Measurements from ENCODE around the gene MORN2.
A peak's percentile ranks its signal among the peaks of the same experiment; 100 is the strongest.
"Not testable (repeated sequence)": the region's sequence is repeated elsewhere in the genome, so short reads cannot be mapped to it uniquely, and the experiment has no call there.

MORN2 gene

DNA sequence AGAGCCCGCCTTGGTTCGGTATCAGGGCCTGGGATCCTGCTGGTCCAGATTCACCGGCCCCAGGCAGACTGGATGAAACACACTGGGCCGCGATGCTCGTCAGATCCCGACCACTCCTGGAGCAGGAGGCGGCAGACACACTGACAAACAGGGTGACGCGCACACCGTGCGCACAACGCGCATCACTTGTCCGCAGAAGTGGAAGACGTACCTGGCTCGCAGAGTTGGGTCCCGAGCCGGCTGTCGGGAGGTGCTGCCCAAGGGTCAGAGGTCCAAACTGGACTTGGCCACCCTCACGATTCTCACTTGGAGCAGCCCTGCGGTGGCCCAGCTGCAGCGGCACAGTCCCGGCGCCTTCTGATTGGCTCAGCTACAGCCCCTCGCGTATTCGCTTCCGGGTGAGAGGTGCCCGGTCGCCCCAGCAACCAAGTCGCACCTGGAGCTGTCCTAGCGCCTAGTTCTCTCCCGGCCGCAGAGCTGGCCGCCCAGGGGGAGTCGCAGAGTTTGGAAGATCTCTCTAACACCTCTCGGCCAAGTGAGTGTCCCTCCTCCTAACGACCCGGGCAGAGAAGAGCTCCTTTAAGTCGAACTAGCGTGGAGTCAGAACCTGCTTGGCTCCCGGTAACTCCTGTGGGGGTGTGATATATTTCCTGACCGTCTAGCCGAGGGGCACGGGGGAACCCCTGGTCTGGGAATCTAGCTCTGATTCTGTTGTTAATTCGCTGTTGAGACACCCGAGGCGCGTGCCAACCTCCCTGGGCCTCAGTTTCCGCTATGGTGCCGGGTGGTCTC is at the start of gene MORN2, which contains the start of gene DHX57:
MORN2 (plus strand) TSS at position 401 of the 792 bp plus-strand sequence.
DHX57 (minus strand) TSS at position 359 of the 792 bp plus-strand sequence. CDS start 7,529 bp downstream, outside the sequence.
- DNase-seq: peak; percentile 52 to 80

DNA sequence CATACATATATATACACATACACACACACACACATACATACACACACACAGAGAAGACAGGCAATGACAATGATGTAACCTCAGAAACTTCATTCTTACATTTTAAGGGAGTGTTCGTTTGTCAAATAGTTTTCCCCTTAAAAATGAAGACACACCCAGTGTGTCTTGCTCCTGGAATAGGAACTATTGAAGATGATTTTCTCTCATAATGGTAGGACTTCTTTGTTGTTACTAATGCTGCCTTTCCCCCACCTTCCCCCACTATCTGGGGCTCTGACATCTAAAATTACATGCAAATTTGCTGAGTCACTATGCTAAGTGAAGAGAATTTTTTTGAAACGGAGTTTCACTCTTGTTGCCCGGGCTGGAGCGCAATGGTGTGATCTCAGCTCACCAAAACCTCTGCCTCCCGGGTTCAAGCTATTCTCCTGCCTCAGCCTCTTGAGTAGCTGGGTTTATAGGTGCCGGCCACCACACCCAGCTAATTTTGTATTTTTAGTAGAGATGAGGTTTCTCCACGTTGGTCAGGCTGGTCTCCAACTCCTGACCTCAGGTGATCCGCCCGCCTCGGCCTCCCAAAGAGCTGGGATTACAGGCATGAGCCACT is 48.1 kb upstream of the MORN2 start:
- DNase-seq: not testable (repeated sequence)

DNA sequence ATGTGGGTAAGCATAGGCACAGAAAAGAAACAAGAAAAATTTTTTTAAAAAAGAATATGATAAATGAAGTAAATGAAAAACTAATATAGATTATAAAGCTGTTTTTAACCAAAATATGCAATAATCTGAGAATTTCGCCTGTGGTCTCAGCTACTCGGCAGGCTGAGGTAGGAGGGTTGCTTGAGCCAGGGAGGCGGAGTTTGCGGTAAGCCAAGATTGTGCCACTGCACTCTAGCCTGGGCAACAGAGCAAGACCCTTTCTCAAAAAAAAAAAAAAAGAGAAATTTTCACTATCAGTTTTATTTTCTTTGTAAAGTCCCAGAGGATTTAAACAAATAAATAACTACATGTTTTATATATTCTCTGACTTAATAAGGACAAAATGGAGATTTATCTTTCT is 47.3 kb upstream of the MORN2 start:
- no peak for DNase-seq

DNA sequence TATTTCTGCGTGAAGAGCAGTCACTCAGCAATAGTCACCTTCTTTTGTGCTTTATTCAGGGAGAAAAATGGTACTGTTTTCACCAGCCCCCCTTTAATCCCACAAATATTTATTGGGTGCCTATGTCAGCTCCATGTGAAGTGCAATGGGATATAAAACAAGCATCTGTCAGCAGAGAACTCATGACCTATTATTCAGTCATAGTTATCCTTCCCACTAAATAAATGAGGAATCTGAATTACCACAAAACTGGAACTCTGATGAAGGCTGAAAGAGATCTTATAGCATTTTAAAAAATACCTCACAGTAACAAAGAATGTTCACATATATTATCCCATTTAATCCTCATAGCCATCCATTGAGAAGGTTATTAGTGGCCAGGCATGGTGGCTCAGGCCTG is 45.8 kb upstream of the MORN2 start:
- no peak for DNase-seq

DNA sequence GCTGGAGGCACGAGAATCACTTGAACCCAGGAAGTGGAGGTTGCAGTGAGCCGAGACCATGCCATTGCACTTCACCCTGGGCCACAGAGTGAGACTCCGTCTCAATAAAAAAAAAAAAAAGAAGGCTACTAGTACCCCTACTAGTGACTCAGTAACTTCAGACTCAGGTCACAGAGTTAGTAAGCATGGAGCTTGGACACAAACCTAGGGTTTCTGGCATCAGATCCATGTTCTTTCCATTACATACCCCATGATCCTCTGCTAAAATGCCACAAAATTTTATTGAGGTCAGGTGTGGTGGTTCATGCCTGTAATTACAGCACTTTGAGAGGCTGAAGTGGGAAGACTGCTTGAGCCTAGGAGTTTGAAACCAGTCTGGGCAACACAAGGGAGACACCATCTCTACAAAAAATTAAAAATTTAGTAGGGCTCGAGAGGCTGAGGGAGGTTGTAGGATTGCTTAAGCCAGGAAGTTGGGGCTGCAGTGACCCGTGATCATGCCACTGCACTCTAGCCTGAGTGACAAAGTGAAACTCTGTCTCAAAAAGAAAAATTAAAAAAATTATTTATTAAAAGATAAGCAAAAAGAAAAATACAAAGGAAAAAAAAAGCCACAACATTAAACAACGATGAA is 45.1 kb upstream of the MORN2 start:
- DNase-seq: no peak

DNA sequence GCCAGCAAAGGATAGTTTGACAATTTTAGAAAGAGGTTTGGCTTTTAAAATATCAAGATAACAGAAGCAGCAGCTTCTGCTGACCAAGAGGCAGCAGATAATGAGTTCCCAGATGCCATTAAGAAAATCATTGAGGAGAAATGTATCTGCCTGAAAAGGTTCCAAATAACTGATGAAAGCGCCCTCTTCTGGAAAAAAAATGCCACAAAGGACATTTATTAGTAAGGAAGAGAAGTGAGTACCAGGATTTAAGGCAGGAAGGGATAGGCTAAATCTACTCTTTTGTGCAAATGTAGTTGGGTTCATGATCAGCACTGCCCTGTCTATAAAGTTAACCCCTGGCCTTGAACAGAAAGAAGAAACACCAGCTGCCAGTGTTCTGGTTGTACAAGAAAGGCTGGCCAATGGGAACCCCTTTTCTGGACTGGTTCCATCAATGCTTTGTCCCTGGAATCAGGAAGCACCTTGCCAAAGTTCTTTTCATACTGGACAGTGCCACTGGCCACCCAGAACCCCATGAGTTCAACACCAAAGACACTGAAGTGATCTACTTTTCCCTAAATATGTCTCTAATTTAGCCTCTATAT is 40.7 kb upstream of the MORN2 start:
- peak in 1 of 2 experiments; percentile 49 for DNase-seq

DNA sequence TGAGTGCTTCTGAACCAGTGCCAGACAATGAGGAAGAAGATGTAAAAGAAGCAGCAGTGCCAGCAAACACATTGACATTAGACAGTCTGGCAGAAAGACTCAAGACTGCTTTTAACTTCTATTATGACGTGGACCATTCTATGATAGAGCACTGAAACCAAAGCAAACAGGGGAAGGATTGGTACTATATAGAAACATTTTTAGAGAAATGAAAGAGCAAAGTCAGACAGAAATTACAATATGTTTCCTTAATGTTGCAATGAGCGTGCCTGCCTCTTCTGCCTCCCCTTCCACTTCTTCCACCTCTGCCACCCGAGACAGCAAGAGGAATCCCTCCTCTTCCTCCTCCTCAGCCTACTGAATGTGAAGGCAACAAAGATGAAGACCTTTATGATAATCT is 39.8 kb upstream of the MORN2 start:
- DNase-seq: no peak

DNA sequence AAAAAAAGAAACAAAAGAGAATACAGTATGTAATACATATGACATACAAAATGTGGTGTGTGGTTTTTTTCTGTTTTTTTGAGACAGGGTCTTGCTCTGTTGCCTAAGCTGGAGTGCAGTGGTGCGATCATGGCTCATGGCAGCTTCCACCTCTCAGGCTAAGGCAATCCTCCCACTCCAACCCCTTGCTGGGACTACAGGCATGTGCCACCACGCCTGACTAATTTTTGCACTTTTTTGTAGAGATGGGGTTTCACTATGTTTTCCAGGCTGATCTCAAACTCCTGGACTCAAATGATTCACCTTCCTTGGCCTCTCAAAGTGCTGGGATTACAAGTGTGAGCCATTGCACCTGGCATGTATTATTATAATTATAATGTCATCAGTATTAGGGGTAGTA is 39.0 kb upstream of the MORN2 start:
- no peak for DNase-seq

DNA sequence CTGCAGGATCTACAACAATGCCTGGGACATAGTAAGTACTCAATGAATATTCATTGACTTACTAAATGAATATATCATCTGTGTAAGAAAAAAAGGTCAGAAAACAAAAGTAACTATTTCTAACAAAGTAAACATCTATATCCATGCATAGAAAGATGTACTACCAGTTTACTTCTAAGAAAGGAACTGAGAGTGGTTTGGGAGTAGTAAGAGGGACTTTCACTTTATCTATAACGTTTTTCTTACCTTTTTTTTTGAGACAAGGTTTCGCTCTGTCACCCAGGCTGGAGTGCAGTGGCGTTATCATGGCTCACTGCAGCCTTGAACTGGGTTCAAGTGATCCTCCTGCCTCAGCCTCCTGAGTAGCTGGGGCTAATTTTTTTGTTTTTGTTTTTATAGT is 25.7 kb upstream of the MORN2 start:
- no peak for DNase-seq

DNA sequence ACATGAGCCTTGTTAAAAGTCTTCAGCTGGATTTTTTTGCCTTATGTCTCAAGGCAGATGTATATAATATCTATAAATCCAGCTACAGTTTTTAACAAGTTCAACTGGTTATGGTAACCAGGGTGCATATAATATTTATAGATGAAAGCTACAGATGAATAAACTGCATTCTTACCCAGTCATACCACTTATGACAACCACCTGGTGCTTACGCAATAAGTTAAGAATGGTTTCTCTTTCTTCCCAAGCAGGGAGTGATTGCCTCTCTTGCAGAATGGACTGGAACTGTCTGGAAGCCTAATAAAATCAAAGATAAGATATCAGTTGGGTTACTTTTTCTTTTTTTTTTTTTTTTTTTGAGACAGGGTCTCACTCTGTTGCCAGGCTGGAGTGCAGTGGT is 19.6 kb upstream of the MORN2 start:
- no peak for DNase-seq

DNA sequence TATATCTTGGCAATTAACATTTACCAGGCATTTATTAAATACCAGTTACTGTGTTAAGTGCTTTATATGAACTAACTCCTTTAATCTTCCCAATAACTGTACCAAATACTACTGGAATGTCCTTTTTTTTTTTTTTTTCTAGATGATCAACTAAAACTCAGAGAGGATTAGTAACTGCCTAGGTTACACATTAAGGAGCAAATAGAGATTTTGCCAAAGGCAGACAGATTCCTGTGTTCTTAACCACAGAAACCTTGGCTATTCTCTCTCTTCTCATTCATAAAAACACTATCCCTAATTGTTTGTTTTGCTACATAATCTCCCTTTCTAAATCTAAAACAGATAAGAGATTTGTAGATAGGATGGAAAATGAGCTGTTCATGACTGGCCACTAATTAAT is 13.3 kb upstream of the MORN2 start:
- DNase-seq: no peak

DNA sequence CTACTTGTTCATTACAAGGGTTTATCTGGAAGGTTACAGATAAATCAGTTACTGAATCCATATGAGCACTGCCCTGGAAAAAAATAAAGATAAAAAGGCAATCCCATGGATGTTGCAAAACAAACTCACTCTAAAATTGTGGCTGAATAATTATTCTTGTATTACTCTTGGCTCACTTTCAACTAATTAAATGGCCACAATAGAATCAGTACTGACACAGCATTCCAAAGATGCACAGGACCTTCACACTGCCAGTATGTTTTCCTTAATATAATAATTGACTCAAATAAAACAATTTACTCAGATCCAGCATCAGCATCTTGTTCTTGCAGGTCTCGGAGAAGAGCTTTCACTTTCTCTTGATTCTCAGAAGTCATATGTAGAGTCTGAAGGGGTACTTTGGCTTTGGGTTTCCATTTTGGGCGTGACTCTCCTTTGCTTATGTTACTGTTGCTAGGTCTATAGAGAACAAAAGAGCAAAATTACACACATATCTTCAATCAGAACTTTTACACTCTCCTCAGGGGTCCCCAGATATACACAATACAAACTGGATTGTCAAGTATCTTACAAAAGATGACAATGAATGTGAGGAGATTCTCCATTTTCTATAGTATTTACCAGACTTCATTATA is 12.6 kb upstream of the MORN2 start:
- DNase-seq: no peak

DNA sequence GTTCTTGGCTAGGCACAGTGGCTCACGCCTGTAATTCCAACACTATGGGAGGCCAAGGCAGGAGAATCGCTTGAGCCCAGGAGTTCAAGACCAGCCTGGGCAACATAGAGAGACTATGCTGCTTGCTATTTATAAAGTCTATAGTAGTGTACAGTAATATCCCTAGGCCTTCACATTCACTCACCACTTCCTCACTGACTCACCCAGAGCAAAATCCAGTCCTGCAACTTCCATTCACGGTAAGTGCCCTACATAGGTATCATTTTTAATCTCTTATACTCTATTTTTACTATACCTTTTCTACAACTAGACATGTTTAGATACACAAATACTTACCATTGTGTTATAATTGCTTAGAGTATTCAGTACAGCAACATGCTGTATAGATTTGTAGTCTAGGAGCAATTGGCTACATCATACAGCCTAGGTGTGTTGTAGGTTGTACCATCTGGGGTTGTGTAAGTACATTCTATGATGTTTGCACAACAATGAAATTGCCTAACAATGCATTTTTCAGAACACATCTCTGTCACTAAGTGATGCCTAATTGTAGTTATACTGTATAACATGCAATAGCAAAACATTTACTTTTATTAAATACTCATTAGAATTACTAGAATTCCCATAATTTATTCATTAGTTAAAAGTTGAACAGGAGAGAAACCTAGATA is 8.9 kb upstream of the MORN2 start:
- DNase-seq: no peak

DNA sequence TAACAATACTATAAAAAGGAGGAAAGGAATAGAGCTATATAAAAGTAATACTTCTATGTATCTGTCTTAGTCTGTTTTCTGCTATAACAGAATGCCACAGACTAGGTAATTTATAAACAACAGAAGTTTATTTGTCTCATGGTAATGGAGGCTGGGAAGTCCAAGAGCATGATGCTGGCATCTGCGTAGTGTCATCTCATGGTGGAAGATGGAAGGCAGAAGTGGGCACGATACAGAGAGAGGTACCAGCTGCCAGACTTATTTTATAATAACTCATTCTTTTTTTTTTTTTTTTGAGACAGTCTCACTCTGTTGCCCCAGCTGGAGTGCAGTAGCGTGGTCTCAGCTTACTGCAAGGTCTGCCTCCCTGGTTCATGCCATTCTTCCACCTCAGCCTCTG is 4.3 kb upstream of the MORN2 start:
- no peak for DNase-seq

DNA sequence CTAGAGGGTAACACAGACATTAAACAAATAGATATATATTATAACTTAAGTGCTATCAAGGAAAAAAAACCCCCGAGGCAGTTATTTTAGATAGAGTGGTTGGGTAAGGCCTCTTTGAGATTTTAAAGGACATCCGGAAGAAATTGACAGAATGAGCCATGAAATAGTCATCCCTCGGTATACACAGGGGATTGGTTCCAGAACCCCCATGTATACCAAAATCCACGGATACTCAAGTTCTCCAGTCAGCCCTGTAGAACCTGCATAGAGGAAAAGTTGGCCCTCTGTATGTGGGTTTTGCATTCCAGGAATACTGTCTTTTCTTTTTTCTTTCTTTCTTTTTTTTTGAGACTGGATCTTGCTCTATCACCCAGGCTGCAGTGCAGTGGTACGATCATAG is 2.0 kb upstream of the MORN2 start:
- no peak for DNase-seq

DNA sequence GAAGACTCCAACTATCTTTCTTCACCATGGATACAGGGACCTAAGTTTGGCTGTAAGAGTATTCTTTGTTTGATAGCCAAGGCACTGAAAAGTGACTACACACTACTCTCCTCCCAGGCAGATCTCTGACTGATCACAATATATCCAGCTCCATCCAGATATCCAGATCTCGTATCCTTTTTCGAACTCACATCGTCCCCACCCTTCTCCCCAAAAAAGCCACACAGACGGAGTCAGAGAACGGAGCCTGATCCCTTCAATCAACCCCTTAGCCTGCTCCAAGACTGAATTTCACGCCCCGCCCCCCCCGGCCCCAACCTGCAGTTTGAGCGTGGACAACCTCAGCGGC is 575 bp upstream of the MORN2 start:
- peak in 1 of 2 experiments; percentile 22 for DNase-seq

DNA sequence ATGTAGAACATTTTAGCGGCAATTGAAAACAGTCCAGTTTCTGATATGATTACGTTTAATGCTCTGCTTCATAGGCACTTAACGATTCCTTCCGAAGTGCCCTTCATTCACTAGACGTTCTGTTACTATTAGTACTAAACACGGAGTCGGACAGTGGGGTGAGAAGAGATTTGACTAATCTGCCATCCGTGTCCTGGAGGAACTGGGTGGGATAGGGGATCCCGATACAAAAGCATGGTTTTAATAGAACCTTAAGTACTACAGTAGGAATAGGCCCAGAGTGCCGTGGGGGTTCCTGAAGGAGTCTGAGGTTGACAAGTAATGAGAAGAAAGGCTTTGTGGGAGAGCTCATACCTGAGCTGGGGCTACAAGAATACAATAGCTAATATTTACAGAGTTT is 631 bp downstream of the MORN2 start:
- DNase-seq: peak in 1 of 2 experiments; percentile 12

DNA sequence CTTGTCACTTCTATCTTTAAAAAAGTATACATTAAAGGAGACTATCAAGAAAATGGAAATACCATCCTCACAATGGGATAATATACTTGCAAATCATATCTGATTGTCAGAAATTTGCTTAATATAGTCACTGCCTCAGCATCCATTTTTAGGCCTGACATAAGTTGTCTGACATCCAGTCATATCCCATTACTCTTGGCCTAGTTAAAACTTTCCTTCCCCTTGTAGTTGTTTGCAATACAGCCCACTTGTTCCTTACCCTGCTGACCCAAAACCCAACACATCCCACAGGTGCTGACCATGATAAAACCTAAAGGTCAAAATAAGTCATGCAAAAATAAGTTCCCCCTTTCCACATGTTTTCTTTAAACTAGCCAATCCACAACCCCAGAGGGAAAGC is 10.3 kb downstream of the MORN2 start:
- no peak for DNase-seq

DNA sequence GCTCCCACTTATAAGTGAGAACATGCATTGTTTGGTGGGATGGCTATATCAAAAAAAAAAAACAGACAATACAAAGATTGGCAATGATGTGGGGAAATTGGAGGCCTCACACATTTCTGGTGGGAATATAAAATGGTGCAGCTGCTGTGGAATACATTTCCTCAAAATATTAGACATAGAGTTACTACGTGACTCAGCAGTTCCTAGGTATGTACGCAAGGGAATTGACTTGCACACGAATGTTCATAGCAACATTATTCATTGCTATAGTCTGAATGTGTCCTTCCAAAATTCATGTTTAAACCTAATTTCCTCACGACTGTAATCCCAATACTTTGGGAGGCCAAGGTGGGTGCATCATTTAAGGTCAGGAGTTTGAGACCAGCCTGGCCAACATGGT is 11.6 kb downstream of the MORN2 start:
- DNase-seq: no peak

DNA sequence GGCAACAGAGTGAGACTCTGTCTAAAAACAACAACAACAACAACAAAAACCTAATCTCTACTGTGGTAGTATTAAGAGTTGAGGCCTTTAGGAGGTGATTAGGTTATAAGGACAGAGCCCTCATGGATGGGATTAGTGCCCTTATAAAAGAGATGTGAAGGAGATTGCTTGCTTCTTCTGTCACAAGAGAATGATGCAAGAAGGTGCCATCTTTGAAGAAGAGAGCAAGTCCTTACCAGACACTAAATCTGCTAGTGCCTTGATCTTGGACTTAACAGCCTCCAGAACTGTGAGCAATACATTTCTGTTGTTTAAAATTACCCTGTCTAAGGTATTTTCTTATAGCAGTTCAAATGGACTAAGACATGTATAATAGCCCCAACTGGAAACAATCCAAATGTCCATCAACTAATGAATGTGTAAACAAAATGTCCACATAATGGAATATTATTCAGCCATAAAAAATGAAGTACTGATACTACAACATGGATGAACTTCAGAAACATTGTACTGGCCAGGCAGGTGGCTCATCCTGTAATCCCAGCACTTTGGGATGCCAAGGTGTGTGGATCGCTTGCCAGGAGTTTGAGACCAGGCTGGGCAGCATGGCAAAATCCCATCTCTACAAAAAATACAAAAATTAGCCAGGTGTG is 12.3 kb downstream of the MORN2 start:
- DNase-seq: no peak

DNA sequence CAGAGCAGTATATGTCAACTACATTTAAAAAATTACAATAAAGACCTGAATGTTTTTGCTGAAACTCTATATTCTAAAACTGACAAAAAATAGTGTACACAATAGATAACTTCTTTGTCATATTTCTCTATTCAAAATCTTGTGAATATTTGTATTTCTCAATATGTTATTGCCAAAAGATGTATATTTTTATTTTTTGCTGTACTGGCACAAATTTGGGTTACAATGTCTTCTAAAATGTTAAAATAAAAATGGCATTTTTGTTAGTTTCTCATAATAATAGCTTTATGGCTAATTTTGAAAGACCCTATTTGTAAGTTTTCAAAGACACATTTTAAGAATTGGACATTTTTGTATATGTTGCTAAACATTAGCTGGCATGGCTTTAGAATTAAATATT is 13.3 kb downstream of the MORN2 start:
- no peak for DNase-seq

DNA sequence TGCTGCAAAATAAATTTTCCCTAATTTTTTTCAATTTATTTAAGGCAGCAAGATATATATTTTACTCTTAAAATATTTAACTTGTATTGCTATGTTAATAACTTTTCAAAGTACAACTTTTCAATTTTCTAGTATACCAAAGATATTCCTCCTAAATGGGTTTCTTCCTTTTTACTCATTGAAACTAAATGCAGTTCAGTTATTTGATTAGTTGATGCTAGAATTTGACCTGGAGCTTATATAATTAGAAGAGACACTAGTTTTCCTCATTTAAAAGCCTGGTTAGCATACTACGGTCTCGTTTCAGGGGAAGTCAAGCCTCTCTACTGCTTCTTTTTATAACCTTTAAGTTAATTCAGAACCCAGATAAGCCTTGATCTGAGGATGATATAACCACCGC is 13.8 kb downstream of the MORN2 start, which contains the start of gene ARHGEF33:
ARHGEF33 (plus strand) TSS at position 301 of the 400 bp plus-strand sequence. CDS start 29,573 bp downstream, outside the sequence.
- DNase-seq: no peak

Measured in NCI-H524 (cell line).